ENCODE data around the gene ARHGEF3. TPM values are rescaled to one million over a fixed set of nuclear protein-coding genes. Genes with fewer than 3 reads are reported as not detected.

The ARHGEF3 gene
- total and polyA plus RNA-seq, 9 donors: 23.5 to 48.2 (median 39.5) TPM

DNA sequence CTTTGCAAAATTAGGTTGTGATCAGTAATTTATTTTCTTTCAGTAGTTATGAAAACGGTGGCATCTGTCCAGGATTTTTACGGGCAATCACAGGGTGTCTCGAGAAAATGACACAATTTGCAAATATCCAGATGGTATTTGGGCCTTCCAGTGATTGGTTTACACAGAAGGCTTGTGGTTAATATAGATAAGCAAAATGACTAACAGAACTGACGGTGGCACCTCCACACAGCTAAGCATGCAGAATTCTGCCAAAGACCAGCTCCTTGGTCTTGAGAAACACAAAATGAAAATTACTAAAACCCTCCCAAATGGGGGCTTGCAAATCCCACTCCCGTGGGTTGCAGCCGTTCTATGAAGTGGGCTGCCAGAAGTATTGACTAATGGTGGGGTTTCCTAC lies 5.5 kb downstream of the ARHGEF3 start:
- TF ChIP-seq, protein P1, sequence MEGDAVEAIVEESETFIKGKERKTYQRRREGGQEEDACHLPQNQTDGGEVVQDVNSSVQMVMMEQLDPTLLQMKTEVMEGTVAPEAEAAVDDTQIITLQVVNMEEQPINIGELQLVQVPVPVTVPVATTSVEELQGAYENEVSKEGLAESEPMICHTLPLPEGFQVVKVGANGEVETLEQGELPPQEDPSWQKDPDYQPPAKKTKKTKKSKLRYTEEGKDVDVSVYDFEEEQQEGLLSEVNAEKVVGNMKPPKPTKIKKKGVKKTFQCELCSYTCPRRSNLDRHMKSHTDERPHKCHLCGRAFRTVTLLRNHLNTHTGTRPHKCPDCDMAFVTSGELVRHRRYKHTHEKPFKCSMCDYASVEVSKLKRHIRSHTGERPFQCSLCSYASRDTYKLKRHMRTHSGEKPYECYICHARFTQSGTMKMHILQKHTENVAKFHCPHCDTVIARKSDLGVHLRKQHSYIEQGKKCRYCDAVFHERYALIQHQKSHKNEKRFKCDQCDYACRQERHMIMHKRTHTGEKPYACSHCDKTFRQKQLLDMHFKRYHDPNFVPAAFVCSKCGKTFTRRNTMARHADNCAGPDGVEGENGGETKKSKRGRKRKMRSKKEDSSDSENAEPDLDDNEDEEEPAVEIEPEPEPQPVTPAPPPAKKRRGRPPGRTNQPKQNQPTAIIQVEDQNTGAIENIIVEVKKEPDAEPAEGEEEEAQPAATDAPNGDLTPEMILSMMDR (IDR thresholded peaks at IDR 0.05): no peak
- no peak for TF ChIP-seq EP300 (IDR thresholded peaks at IDR 0.05)
- no peak for TF ChIP-seq POLR2A (IDR thresholded peaks at IDR 0.05)
- Histone ChIP-seq H3K27me3 (no peaks in the 10 kb centered on the region), H3K4me1 (ENCODE audit: insufficient read depth) (peaks cover 7% of the 10 kb centered on the region), H3K9me3 (no peaks in the 10 kb centered on the region), H3K27ac (no peak overlapping the region), H3K4me3 (no peak overlapping the region), H3K36me3 (no peaks in the 10 kb centered on the region)
- intact Hi-C loops (cut with DNase I): loop anchor here in 3 of 4 donors (5.0 to 10.0 kb wide), 2 partner anchors 91 to 191 kb away; no protein-coding TSS in a partner anchor
- DNase-seq: no peak
- 69 to 83% (median 78%) methylated on average over 6 of the region's 6 CpGs for WGBS, 3 donors

DNA sequence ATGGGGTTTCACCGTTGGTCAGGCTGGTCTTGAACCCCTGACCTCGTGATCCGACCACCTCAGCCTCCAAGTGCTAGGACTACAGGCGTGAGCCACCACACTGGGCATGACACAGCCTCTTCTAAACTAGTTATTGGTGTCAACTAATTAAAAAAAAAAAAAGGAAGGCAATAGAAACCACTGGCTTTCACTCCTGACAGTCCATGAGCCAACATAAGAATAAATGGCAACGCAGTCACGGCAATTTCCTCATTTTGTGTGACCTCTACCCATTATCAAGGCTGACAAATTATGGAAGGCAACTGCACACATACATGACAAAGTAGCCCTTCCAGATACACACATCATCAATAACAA lies 5.9 kb downstream of the ARHGEF3 start:
- TF ChIP-seq, protein P1 (IDR thresholded peaks at IDR 0.05): no peak
- TF ChIP-seq EP300 (IDR thresholded peaks at IDR 0.05): no peak
- no peak for TF ChIP-seq POLR2A (IDR thresholded peaks at IDR 0.05)

DNA sequence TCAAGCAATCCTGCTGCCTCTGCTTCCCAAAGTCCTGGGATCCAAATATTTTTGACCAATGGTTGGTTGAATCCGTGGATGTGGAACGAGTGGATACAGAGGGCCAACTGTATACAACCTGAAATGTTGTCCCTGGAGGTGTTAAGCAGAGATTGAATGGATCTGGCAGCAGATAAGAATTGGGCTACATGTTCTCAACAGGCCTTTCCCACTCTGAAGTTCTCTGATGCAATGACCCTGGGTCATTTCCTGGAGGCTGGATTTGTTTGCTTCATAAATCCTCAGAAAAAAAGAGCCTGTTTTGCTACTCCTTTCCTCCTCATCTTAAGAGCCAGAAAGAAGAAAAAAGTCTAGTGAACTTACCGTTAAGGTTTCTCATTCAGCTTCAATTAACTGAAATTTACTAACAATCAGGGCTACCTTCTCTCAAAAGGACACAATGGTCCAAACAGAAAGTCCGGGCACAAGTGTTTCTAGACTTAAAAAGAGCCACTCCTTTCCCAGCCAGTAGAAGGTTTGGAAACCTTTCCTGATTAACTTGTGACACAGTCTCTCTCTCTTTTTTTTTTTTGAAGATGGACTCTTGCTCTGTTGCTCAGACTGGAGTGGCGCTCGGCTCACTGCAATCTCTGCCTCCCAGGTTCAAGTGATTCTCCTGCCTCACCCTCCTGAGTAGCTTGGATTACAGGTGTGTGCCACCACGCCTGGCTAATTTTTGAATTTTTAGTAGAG lies 6.5 kb downstream of the ARHGEF3 start:
- no peak for TF ChIP-seq EP300 (IDR thresholded peaks at IDR 0.05)
- TF ChIP-seq, protein P1 (IDR thresholded peaks at IDR 0.05): no peak
- no peak for TF ChIP-seq POLR2A (IDR thresholded peaks at IDR 0.05)
- H3K27ac ChIP-seq: no peak overlapping the region
- no peaks in the 10 kb centered on the region for H3K27me3 ChIP-seq
- intact Hi-C loops (cut with DNase I): loop anchor here in 3 of 4 donors (5.0 to 10.0 kb wide), 2 partner anchors 90 to 192 kb away; no protein-coding TSS in a partner anchor
- H3K36me3 ChIP-seq: no peaks in the 10 kb centered on the region
- no peaks in the 10 kb centered on the region for H3K9me3 ChIP-seq
- 83 to 87% (median 84%) methylated on average over 7 of the region's 7 CpGs for WGBS, 3 donors
- no peak overlapping the region for H3K4me3 ChIP-seq
- no peak for DNase-seq
- H3K4me1 ChIP-seq (ENCODE audit: insufficient read depth): peaks cover 7% of the 10 kb centered on the region

More for the DNA sequence above, 5.9 kb downstream of the ARHGEF3 start:
- Histone ChIP-seq H3K4me3 (no peak overlapping the region), H3K27me3 (no peaks in the 10 kb centered on the region), H3K27ac (no peak overlapping the region), H3K4me1 (ENCODE audit: insufficient read depth) (peaks cover 7% of the 10 kb centered on the region), H3K36me3 (no peaks in the 10 kb centered on the region), H3K9me3 (no peaks in the 10 kb centered on the region)
- intact Hi-C loops (cut with DNase I): loop anchor here in 3 of 4 donors (5.0 to 10.0 kb wide), 2 partner anchors 91 to 191 kb away; no protein-coding TSS in a partner anchor
- WGBS, 3 donors: 76 to 86% (median 77%) methylated on average over 6 of the region's 6 CpGs
- no peak for DNase-seq

DNA sequence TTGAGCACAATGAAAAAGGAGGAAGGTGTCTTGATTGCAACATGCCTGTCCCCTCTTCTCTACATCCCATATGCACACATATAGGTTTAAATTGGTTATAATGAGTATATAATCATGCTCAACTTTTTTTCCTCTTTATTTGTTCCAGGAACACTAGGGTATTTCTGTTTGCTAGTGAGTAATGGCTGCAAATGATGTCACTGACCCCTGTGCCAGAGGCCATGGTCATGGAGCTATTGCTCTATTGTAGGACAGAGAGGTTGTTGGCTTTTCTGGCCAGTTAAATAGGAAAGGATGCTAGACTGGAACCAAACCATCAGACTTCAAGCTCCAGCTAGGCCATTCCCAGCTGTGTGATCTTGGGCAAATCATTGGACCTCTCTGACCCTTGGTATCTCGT lies 9.6 kb downstream of the ARHGEF3 start:
- peaks cover 5% of the 10 kb centered on the region for H3K4me1 ChIP-seq (ENCODE audit: insufficient read depth)
- no peaks in the 10 kb centered on the region for H3K27me3 ChIP-seq
- H3K9me3 ChIP-seq: no peaks in the 10 kb centered on the region
- H3K36me3 ChIP-seq: no peaks in the 10 kb centered on the region
- intact Hi-C loops (cut with DNase I): loop anchor here in 1 of 4 donors (10.0 kb wide), 1 partner anchor 87 kb away; no protein-coding TSS in a partner anchor
- WGBS, 3 donors: 89 to 91% (median 89%) methylated on average over 1 of the region's 1 CpG
- no peak overlapping the region for H3K27ac ChIP-seq
- H3K4me3 ChIP-seq: no peak overlapping the region
- peak in 3 of 5 donors; percentile 30 to 71 (median 54) for DNase-seq
- TF ChIP-seq EP300 (IDR thresholded peaks at IDR 0.05) (no peak), POLR2A (IDR thresholded peaks at IDR 0.05) (no peak)
- TF ChIP-seq, protein P1 (IDR thresholded peaks at IDR 0.05): no peak

Measured in ovary (tissue), 9 donors.